GM18507 (cell line): Measurements from ENCODE around the gene RPUSD4.
"Not testable (repeated sequence)": the region's sequence is repeated elsewhere in the genome, so short reads cannot be mapped to it uniquely, and the experiment has no call there.

Source experiments
- DNase-seq: peaks from one replicate; pipeline ENCODE4 v3.0.0; 2011; ENCODE audit warnings: low read depth; ENCODE audit not compliant: insufficient read length; ENCODE audit errors: extremely low spot score
- FAIRE-seq: peaks from 2 replicates; lab custom pipeline; 2011; peaks lifted over from hg19 to GRCh38; lab: Jason Lieb, UNC

The RPUSD4 gene, protein sequence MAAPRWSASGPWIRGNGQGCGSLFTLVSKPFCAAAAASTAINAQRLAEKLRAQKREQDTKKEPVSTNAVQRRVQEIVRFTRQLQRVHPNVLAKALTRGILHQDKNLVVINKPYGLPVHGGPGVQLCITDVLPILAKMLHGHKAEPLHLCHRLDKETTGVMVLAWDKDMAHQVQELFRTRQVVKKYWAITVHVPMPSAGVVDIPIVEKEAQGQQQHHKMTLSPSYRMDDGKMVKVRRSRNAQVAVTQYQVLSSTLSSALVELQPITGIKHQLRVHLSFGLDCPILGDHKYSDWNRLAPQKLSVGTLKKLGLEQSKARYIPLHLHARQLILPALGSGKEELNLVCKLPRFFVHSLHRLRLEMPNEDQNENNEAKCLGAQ

DNA sequence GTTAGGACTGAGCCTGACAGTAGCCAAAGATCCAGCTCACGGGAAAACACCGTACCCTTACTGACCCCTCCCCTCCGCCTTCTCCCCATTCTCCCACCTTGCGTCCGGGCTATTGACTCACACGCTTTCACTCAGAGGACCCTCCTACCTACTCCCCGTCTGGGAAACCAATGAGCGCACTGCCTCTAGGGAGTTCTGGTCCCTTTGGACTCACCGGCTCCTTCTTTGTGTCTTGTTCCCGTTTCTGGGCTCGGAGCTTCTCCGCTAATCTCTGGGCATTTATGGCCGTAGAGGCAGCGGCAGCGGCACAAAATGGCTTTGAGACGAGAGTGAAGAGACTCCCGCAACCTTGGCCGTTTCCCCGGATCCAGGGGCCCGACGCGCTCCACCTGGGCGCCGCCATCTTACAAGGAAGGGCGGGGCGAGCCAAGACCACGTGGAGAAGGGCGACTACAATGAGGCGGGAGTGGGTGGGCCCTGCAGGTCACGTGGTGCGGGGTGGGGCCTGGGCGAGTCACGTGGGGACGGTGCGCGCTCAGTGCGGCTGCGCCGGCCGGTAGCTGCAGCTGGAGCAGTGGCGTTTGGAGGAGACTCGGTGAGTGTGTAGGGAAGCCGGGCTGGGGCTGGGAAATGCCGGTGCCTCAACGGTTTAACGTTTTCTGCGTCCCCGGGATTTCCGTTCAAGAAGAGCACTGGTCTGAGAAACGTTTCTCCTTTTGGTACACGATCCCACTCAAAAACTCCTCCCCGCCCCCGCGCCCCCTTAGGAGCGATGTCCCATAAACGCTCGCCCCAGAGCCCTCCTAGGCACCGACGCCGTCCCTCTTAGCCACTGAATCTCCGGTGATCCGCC is at the start of gene RPUSD4, which contains the start of gene FAM118B:
RPUSD4 (minus strand) TSS at position 415 of the 853 bp plus-strand sequence; CDS start at position 403, 12 bp downstream.
FAM118B (plus strand) TSS at position 547 of the 853 bp plus-strand sequence. CDS start 23,220 bp downstream, outside the sequence.
- FAIRE-seq (peak; percentile 96), DNase-seq (peak; percentile 100)

DNA sequence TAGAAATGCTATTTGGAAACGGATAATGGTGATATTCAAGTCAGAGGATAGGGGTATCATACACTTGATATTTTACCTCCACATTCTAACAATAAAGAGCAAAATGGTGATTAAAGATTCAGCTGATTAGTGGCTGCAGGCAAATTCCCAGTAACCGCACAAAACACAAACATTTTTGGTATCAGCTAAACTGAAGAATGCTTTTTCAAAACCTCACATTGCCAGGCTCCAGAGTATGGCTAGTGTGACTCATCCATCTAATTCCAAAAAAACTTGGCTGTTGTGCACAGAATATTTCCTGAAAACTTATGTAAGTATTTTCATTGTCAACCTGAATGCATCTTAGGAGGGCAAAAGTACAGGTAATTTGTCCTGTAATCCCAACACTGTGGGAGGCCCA is 46.3 kb upstream of the RPUSD4 start:
- FAIRE-seq: no peak
- no peak for DNase-seq

DNA sequence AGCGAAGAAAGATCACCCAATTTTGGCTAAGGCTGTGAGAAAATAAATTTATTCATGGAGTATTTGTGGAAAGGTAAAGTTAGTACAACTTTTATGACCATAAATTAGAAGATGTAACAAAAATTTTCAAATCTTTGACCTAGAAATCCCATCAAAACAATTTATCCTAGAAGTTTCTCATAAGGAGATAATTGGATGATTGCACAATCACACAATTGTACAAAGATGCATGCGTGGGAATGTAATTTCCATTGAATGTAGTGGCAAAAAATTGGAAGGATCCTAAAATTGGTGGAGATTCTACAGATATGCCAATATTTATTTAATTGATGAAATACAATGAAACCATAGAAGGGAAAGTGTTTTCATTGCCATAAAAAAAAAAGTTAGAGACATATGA is 45.7 kb upstream of the RPUSD4 start:
- no peak for FAIRE-seq
- DNase-seq: no peak

DNA sequence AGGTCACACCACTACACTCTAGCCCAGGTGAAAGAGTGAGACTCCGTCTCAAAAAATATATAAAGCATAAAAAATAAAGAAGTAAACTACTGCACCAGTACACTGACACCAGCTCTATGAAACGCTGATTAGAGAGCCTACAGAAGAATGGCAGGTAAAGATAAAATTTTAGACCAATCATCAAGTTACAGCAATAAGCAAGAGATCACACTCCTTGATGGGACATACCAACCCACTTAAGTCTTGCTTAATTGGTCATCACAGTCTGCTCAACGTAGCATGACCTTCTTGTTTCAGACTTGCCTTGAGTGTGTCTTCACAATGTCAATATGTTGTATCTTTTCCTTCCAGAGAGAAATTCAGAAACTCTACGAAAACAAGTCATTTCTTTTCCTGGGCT is 44.8 kb upstream of the RPUSD4 start:
- FAIRE-seq: no peak

DNA sequence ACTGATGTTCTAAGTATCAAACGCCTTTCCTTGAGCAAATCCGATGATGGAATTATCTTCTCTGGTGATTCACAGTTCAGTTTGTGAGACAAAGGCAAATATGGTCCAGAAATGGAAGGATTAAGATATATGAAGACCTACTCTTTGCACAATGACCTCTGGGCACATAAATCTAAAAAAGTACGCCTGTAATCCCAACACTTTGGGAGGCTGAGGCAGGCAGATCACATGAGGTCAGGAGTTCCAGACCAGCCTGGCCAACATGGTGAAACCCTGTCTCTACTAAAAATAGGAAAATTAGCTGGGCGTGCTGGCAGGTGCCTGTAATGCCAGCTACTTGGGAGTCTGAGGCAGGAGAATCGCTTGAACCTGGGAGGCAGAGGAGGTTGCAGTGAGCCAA is 44.1 kb upstream of the RPUSD4 start:
- not testable (repeated sequence) for FAIRE-seq, DNase-seq

More for the DNA sequence above, 44.8 kb upstream of the RPUSD4 start:
- no peak for DNase-seq

DNA sequence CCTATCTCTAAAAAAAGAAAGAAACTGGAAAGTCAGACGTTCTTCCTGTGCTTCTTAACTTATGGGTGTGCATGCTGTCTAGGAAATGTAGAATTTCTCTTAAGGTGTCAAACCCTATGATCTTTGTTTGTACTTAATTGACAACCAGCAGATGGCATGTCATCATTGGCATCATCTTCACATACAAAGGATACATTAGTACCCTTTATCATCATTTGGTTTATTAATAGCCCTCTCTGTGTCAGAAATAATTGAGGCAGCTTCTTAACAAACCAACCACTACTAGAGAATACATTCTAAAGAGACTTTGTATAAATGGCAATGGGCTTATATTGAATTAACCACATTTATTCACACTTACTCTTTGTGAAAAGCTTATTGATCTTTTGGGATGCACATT is 43.4 kb upstream of the RPUSD4 start:
- no peak for FAIRE-seq
- DNase-seq: no peak

DNA sequence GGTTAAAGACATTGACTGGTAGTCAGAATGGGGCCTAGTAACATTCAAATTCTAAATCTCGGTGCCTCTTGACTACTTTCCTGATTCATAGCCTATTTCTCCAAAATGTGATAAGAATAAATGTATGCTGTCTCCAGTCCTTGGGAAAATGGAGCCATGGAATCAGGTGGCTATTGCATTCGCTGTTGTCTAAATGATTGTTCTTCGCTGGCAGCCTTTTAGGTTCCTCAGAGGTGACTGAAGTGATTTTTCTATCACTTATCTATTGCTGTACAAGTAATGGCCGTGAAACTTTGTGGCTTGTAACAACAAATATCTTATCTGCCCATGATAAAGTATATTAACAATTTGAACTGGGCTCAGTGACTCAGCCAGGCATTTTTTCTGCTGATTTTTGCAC is 41.8 kb upstream of the RPUSD4 start:
- DNase-seq (no peak), FAIRE-seq (no peak)

DNA sequence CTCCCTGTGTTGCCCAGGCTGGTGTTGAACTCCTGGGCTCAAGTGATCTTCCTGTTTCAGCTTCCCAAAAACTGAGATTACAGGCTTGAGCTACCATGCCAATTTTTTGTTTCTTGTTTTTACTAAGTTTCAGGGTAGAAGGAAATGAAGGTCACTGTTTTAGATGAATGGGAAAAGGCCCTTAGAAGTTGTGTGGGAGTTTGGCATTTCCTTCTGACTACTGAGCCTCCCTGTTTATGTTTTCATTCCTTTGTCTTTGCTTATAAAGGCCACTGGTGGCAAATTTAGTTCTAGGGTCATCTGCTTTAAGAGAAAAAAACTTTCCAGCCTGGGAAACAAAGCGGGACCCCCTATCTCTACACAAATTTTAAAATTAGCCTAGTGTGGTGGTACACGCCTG is 35.2 kb upstream of the RPUSD4 start:
- no peak for DNase-seq
- no peak for FAIRE-seq

DNA sequence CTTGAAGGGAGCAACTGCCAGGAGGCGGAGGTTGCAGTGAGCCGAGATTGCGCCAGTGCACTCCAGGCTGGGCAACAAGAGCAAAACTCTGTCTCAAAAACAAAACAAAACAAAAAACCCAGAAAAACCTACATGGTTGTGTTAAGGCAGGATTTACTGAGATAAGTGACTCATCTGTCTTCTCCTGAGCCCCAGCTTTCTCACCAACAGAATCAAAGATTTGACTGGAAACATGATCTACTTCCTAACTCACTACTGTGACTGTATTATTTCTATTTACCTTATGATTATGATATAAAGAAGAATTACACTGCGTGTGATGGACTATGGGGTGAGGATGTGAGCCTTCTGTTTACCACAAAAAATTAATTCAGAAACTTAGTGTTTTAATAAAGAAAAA is 21.9 kb upstream of the RPUSD4 start:
- DNase-seq: no peak
- FAIRE-seq: no peak

DNA sequence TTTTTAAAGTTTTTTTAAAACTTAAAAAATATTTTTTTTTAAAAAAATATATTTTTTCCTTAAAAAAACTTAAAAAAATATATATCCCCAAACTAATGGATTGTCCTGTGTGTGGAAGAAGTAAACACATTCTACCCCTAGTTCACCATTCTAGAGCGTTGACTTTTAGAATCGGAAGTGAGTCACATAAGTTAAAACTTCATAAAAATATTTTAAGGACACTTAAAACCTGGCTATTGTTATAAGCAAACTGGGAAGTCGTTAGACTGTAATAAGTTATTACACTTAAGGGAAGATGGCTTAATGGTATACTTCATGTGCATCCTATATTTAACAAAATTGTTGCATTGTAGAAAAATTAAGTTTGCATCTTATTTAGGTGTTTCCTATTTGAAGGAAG is 21.2 kb upstream of the RPUSD4 start:
- DNase-seq: no peak
- FAIRE-seq: no peak

DNA sequence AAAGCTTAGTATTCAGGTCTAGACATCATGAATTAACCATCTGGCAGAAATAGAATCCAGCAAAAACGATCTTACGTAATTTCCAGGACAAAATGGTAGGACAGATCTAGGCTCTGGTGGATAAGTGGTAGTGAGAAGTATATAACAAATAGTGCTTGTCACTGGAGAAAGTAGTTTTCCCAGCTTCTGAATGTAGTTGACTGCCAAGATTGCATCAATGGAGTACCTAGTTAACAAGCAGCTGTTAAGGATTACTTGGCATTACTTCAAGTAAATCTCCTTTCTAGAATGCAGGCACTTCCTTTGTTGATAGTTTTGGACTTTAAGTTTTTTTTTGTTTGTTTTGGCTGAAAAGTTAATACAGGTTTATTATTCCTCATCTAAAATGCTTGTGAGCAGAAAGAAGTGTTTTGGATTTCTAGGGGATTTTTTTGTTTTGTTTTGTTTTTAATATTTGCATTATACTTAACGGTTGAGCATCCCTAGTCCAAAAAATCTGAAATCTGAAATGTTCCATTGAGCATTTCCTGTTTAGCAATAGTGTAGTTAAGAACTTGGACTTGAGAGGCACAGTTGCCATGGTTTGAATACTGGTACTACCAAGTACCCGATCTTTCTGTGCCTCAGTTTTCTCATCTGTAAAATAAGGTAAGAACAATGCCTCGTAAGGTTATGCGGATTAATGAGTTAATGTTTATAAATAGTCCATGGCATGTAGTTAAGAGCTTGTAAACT is 20.4 kb upstream of the RPUSD4 start:
- FAIRE-seq (no peak), DNase-seq (no peak)

DNA sequence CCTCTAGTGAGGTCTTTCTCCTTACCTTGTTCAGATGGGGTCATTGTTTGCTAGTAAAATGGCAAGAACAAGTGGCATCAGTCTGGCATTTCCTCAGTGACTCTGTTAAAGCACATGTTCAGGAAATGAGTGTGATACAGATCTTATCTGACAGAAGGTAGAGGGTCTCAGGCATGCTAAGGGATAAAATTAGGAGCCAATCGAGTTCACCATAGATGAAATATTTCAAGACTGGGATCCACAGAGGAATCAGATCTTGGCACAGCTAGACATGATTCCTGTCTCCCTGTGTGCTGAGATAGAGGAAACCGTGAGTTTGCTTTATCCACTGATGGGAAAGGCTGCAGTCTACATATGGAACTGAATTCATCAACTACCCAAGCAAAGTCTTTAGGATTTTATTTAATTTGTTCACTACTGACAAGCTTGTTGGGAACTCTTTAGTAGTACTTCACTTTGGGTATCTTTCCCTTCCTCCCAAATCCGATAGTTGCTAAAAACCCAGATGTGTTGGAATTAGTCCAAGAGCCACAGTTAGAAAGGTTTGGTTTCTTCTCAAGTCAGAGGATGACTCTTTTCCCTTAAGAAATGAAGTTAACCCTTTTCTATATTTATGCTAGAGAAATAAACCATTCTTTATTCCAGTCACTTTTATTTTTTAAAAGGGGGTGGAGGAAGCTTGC is 18.5 kb upstream of the RPUSD4 start:
- FAIRE-seq: no peak
- DNase-seq: no peak

DNA sequence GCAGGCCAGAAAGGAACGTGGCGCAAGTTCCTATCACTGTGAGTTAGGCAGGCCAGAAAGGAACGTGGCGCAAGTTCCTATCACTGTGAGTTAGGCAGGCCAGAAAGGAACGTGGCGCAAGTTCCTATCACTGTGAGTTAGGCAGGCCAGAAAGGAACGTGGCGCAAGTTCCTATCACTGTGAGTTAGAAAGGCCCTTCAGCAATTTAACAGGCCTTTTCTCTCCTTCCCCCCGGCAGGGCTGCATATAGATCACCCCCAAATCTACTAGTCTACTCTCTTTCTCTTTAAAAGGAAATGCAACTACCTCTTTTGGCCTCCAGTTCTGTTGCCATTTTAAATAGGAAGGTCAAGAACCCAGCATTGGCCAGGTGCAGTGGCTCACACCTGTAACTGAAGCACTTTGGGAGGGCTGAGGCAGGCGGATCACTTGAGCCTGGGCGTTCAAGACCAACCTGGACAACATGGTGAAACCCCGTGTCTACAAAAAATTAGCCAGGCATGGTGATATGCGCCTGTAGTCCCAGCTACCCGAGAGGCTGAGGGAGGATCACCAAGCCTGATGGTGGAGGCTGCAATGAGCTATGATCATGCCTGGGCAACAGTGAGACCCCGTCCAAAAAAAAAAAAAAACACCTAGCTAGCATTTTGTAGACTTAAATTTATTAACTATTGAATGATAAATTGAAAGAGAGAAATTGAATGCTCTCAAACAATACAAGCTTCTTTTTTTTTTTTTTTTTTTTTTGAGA is 15.1 kb upstream of the RPUSD4 start:
- DNase-seq (no peak), FAIRE-seq (no peak)

DNA sequence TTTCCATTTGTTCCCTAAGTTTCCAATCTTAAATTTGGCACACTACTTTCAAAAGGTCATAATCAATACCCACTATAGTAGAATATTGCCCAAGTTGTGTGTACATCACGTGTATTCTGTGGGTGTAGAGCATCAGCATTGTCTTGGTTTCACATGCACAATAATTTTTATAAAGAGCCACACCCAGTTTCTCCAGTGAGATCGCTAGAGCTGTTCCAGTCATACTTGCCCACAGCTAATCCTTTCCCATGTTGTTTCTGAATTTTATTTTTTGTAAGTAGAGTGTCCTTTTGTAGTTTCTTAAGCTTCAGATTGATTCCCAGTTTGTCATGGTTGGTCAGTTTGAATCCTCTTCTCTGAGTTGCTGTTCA is 13.8 kb upstream of the RPUSD4 start:
- FAIRE-seq: no peak
- DNase-seq: no peak

DNA sequence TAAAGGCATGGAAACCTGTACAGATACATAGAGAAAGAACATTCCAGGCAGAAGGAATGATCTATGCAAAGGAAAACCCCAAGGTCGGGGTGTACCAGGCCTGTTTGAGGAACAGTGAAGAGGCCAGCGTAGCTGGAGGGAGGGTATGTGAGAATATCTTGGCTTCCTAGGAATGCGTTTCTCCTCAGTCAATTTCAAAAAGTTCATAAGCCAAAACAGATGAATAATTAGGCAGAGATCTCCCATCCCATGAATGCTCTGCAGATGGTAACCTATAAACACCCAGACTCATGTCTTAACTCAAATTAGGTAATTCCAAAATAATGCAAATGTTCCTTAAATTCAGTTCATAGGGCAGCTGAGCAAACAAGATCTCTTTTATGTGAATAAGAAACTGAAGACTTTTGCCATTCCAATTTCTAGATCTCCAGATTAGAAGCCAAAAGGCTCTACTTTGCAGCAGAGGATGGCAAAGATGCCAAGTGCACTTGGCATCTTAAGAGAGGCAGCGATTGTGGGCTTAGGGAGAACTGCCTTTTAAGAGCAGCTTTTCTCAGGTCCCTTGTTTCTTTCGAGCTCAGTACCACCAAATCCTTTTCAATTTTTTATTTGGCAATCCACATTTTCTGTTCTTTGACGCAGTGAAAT is 13.3 kb upstream of the RPUSD4 start:
- no peak for FAIRE-seq

DNA sequence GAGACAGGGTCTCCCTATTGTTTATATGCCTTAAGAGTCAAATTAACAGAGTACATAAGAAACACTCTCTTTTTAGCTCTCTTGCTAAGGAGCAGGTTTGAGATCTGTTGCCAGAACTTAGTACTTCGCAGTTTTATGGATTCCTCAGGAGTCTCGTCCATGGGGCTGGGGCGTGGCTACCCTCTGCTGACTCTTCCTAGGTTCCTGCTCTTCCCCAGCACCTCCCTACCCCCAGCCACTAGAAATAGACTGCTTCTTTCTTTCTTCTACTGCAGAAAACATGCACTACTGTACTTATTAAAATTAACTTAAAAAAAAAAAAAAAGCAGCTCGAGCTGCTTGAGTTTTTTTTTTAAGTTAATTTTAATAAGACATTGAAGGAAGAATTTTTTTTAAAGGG is 8.1 kb upstream of the RPUSD4 start:
- FAIRE-seq (no peak), DNase-seq (no peak)

More for the DNA sequence above, 13.3 kb upstream of the RPUSD4 start:
- DNase-seq: no peak

DNA sequence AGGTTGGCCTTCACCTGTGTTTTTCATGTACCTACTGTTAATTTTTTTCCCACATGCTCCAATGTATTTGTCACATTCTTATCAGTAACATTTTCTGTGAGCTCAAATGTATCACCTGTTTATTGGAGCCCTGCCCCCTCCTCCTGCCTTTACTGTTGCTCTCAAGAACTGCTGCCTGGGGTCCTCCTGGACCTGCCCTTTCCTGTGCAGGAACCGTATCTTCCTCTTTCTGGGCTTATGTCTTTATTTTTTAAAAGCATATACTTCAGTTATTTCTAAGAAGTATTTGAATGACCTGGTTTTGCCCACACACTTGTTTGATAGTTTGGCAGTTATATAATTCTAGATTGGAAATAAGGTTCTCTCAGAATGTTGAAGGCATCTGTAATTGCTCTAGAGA is 6.0 kb upstream of the RPUSD4 start:
- FAIRE-seq (no peak), DNase-seq (no peak)

DNA sequence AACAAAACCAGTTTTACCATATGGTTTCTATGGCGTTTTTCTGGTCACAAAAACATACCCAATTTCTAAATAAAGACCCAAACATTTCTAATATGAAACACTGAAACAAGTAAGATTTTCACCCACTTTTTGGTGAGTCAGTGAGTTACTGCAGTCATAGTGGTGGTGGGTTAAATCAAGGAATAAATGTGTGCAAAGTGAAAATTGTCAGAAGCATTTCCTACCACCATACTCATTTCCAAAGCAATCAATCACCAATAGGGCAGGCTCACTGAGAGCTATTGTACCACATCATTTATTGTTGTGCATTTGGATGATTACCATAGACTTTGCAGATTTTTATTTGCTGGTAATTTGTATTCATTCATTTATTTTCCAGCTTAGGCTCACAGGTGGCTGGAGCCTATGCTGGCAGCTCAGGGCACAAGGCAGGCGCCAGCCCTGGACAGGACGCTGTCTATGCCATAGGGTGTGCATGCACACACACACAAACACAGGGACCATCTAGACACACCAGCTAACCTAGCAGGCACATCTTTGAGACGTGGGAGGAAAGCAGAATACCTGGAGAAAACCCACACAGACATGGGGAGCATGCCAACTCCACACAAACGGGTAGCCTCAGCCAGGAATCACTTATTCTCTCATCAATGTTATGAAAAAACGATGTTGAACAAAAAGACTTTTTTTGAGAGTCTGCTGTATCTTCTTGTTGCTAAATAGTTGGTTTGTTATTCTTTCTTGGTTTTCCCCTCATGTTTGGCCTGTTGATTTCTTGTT is 5.3 kb upstream of the RPUSD4 start:
- no peak for DNase-seq
- no peak for FAIRE-seq
